Ovary (tissue), 10 donors: ENCODE data around the gene CCT2. TPM values are rescaled to one million over a fixed set of nuclear protein-coding genes. Genes with fewer than 3 reads are reported as not detected.
A peak's percentile ranks its signal among the peaks of the same experiment; 100 is the strongest.

ENCODE experiments used
- DNase-seq, 5 donors: peaks; one replicate each; pipeline ENCODE4 v3.0.0-alpha.2; 2019 to 2020
- H3K27ac ChIP-seq, 2 donors: fragments of 200-600 bp; one replicate each; pipeline versions ENCODE4 v1.5.1 to v1.8.0; 2019 to 2022
- H3K27me3 ChIP-seq: fragments of 200-600 bp; one replicate; pipeline ENCODE4 v1.8.0; 2022
- H3K36me3 ChIP-seq: fragments of 200-600 bp; sonication (generic); one replicate; pipeline ENCODE4 v1.5.1; 2019
- H3K4me1 ChIP-seq: one replicate; pipeline ENCODE4 v1.8.1; 2013; ENCODE audit warnings: mild to moderate bottlenecking, moderate library complexity; ENCODE audit not compliant: insufficient read depth
- H3K4me3 ChIP-seq: fragments of 200-600 bp; sonication (generic); one replicate; pipeline ENCODE4 v1.5.1; 2017
- H3K9me3 ChIP-seq, 2 donors: fragments of 200-600 bp in 1 of 2; sonication (generic) in 1 of 2; one replicate each; pipeline versions ENCODE4 v1.5.1 to v1.8.1; 2013 to 2019; ENCODE audit warnings: mild to moderate bottlenecking in 1 of 2, moderate library complexity in 1 of 2
- EP300 ChIP-seq: sonication (generic); formaldehyde crosslinking; IDR thresholded peaks from one replicate; pipeline ENCODE4 v1.6.1; 2017; ENCODE audit warnings: antibody characterized with exemption
- POLR2A ChIP-seq: fragments of 450-650 bp; IDR thresholded peaks from one replicate; pipeline ENCODE4 v1.6.1; 2017; ENCODE audit warnings: antibody characterized with exemption, mild to moderate bottlenecking, moderate library complexity
- WGBS, 3 donors: extraction: QIAGEN DNeasy Blood & Tissue Kit in 1 of 3; methylation state at CpG; one replicate each; pipeline versions ENCODE4 v1.1.5 to v1.1.7; 2013 to 2017; 5-methylcytosine and 5-hydroxymethylcytosine counted together
- intact Hi-C, 4 donors: fragments of 100-400 bp; cut with DNase I; formaldehyde crosslinking; loops; one replicate each; pipeline versions ENCODE4 v1.11.0 to v1.15.1; 2022 to 2023
- long read RNA-seq, 3 donors: library from polyadenylated mRNA in 2 of 3; unstranded in 2 of 3; transcript quantifications; one replicate each; pipeline ENCODE4 v2.0.0 and lab custom pipeline, GENCODE V29; 2021 to 2026
- polyA plus RNA-seq, 2 donors: library from polyadenylated mRNA; stranded (reverse); fragments of 200-250 nt in 1 of 2; fragments of 350-450 nt in 1 of 2; fragmentation: Illumina TruSeq in 1 of 2; extraction: RNeasy Lipid Tissue Mini Kit (QIAGEN cat#74804) in 1 of 2; gene quantifications; one replicate each; pipeline ENCODE4 v1.2.3, GENCODE V29; 2013 to 2014
- total RNA-seq, 7 donors: library from RNA; depleted of rRNA in 2 of 7; stranded (reverse); fragments of >200 nt in 2 of 7; fragmentation: NEBNext Ultra II Directional in 3 of 7; extraction: Animal tissue kit (Norgen Biotek cat#: 25700) in 3 of 7; gene quantifications; one replicate each; pipeline versions ENCODE4 v1.1.0 to v1.2.4, GENCODE V29; 2016 to 2023
- TF ChIP-seq, protein P1 (sequence below), 3 donors: fragments of 450-650 bp in 2 of 3; fragments of 200-600 bp in 1 of 3; IDR thresholded peaks; one replicate each; pipeline versions ENCODE4 v1.5.1 to v1.8.0; 2016 to 2022; ENCODE audit warnings: antibody characterized with exemption in 3 of 3, mild to moderate bottlenecking in 1 of 3
- donor health status: DM: no; HTN: no; CAD: no; lungs with moderate emphysema.
- donor health status: DM: no; HTN: no; CAD: no.
- donor health status: Bipolar disorder and iron deficiency.
- donor health status: DM: yes; HTN: yes; CAD: no.
- donor health status: DM: no; HTN: no; CAD: no.
- donor health status: DM: yes; HTN: yes; CAD: no.

Gene CCT2
- total RNA-seq (100 to 1,000 TPM in 6 of 7 donors, 10 to 100 TPM in 1; 86.0 to 141 (median 109) TPM), polyA plus RNA-seq (100 to 1,000 TPM in 1 of 2 donors, 10 to 100 TPM in 1; 68.1 to 115 TPM)
- long read RNA-seq, donor 1, transcript CCT2-201 (16 exons, 2,041 nt) = major isoform, 376 of 423 reads
- long read RNA-seq, donor 1, partial matches to known transcripts = 25 of 423 reads
- long read RNA-seq, donor 1, other reads (novel, unspliced or antisense) = 18 of 423 reads
- long read RNA-seq, donor 2, transcript CCT2-201 (16 exons, 2,041 nt) = major isoform, 95 of 332 reads
- long read RNA-seq, donor 2, transcript CCT2-211 (2 exons, 567 nt) = minor isoform, 6 of 332 reads
- long read RNA-seq, donor 2, partial matches to known transcripts = 223 of 332 reads
- long read RNA-seq, donor 2, other reads (novel, unspliced or antisense) = 0 of 332 reads
- long read RNA-seq, donor 3, transcript CCT2-201 (16 exons, 2,041 nt) = major isoform, 108 of 122 reads
- long read RNA-seq, donor 3, partial matches to known transcripts = 4 of 122 reads
- long read RNA-seq, donor 3, other reads (novel, unspliced or antisense) = 7 of 122 reads

DNA sequence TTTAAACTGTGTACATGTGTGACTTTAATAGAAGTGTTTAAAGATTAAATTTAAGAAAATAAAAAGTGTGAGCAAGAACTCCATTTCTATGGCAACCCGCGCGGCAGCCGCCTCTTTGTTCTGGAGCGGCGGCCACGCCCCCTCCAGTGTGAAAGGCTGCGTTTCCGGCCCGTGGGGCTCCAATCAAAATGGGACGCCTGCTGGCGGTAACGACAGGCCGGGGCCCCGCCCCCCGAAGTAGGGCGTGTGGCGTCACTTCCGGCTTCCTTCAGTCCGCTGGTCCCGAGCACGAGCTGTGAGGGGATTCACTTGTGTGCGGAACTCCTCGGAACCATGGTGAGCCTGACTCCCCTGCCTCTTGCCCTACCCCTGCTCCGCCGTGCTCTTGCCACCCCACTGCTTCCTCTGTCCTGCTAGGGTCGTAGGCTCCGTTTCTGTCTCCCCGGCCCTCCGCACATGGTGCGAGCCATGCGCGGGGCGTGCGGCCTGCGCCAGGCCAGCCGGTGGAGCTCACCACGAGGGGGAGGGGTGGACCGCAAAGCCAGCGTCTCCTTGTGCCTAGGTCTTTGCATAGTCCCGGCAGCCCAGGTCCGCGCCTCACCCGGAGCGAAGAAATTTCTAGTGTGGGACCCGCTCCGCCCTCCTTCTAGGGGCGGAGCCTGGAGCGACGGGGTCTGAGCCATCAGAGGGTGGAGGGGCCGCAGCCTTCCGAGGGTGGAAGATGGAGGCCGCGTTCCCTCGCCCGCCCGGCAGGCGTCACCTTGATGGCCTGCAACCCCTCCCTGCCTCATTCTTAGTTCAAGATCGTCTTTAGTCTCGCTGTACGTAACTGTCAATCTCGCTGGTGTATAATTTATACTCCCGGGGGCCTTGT is at the start of gene CCT2:
Gene CCT2 (plus strand): TSS at position 271 of the 874 bp plus-strand sequence. CDS start 63 bp downstream, at position 334.
- peak; percentile 82 for TF ChIP-seq POLR2A
- TF ChIP-seq, protein P1, sequence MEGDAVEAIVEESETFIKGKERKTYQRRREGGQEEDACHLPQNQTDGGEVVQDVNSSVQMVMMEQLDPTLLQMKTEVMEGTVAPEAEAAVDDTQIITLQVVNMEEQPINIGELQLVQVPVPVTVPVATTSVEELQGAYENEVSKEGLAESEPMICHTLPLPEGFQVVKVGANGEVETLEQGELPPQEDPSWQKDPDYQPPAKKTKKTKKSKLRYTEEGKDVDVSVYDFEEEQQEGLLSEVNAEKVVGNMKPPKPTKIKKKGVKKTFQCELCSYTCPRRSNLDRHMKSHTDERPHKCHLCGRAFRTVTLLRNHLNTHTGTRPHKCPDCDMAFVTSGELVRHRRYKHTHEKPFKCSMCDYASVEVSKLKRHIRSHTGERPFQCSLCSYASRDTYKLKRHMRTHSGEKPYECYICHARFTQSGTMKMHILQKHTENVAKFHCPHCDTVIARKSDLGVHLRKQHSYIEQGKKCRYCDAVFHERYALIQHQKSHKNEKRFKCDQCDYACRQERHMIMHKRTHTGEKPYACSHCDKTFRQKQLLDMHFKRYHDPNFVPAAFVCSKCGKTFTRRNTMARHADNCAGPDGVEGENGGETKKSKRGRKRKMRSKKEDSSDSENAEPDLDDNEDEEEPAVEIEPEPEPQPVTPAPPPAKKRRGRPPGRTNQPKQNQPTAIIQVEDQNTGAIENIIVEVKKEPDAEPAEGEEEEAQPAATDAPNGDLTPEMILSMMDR (IDR thresholded peaks at IDR 0.05) = no peak
- peak within 1 kb of the TSS; percentile 65 for H3K4me3 ChIP-seq
- 0 to 1% (median 0%) methylated on average over 63 of the region's 63 CpGs for WGBS, 3 donors
- H3K36me3 ChIP-seq = no peaks in the 10 kb centered on the region
- intact Hi-C loops = loop anchor here in 1 of 4 donors (5.0 kb wide), 1 partner anchor 233 kb away; no protein-coding TSS in a partner anchor
- H3K9me3 ChIP-seq = no peaks in the 10 kb centered on the region
- H3K4me1 ChIP-seq = peaks cover 3% of the 10 kb centered on the region
- peak; percentile 96 to 99 (median 97) for DNase-seq
- peak within 1 kb of the TSS; percentile 45 to 80 for H3K27ac ChIP-seq
- no peaks in the 10 kb centered on the region for H3K27me3 ChIP-seq

DNA sequence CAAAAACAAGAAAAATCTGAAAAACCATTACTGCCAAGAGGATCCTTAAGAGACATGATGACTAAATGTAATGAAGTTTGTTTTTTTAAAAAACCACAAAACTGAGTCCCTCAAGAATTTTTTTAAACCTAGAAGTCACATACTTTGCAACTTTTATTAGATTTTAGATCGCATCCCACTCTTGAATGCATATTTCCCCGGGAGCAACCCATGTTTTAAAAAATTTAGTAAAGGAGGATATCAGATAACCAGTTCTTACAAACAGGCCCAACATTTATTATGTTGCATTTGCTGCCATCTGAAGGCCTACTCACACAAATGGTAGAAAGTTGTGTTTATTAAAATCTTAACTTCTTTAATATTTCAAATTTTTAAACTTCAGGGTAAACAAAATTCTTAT is 44.3 kb upstream of the CCT2 start:
- no peaks in the 10 kb centered on the region for H3K9me3 ChIP-seq
- no peak overlapping the region for H3K27ac ChIP-seq
- WGBS, 3 donors = 16 to 37% (median 36%) methylated on average over 2 of the region's 2 CpGs
- no peak for DNase-seq
- H3K4me1 ChIP-seq = no peaks in the 10 kb centered on the region
- H3K4me3 ChIP-seq = no peak overlapping the region
- no peaks in the 10 kb centered on the region for H3K27me3 ChIP-seq
- TF ChIP-seq POLR2A = no peak
- TF ChIP-seq EP300 = no peak
- intact Hi-C loops = no loop called here
- no peaks in the 10 kb centered on the region for H3K36me3 ChIP-seq

DNA sequence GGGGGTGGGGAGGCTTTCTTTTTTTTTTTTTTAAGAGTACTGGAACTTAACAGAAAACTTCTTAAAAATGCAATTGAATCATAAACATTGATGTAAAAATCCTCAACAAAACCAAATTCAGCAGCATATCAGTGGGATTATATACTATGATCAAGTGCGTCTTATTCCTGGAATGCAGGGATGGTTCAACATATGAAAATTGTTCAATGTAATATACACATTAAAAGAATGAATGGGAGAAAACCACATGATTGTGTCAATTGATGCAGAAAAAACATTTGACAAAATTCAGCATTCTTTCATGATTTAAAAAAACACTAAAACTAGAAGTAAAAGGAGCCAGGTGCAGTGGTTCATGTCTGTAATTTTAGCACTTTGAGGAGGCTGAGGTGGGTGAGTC is 41.2 kb upstream of the CCT2 start:
- DNase-seq = no peak
- intact Hi-C loops = no loop called here
- H3K27ac ChIP-seq = no peak overlapping the region
- WGBS, 3 donors = 95 to 99% (median 96%) methylated on average over 1 of the region's 1 CpG
- no peak overlapping the region for H3K4me3 ChIP-seq
- no peaks in the 10 kb centered on the region for H3K36me3 ChIP-seq
- no peak for TF ChIP-seq POLR2A
- TF ChIP-seq EP300 = no peak
- TF ChIP-seq, protein P1 (IDR thresholded peaks at IDR 0.05) = no peak
- no peaks in the 10 kb centered on the region for H3K27me3 ChIP-seq
- no peaks in the 10 kb centered on the region for H3K4me1 ChIP-seq
- no peaks in the 10 kb centered on the region for H3K9me3 ChIP-seq

DNA sequence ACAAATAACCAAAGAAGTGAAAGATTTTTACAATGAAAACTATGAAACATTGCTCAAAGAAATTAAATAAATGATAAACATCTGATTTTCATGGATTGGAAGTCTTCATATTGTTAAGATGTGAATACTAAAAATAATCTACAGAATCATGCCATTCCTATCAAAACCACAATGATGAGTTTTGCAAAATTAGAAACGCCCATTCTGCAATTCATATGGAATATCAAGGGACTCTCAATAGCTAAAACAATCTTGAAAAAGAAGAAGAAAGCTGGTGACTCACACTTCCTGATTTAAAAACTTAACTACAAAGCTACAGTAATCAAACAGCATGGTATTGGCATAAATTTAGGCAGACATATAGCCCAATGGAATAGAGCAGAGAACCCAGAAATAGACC is 40.2 kb upstream of the CCT2 start:
- Histone ChIP-seq H3K4me1 (no peaks in the 10 kb centered on the region), H3K36me3 (no peaks in the 10 kb centered on the region), H3K4me3 (no peak overlapping the region), H3K27me3 (no peaks in the 10 kb centered on the region), H3K27ac (no peak overlapping the region), H3K9me3 (no peaks in the 10 kb centered on the region)
- intact Hi-C loops = no loop called here
- WGBS, 3 donors = 91 to 100% (median 94%) methylated on average over 1 of the region's 1 CpG
- TF ChIP-seq, protein P1 (IDR thresholded peaks at IDR 0.05) = no peak
- TF ChIP-seq EP300 = no peak
- TF ChIP-seq POLR2A = no peak
- no peak for DNase-seq
